K562 (cell line): ENCODE results near the gene POLR1B. TPM values are rescaled to one million over a fixed set of nuclear protein-coding genes. Genes with fewer than 3 reads are reported as not detected.

Source experiments
- CBFA2T2 ChIP-seq: fragments of 450-650 bp; conservative IDR thresholded peaks from 2 replicates; pipeline ENCODE4 v1.6.1; 2017; ENCODE audit warnings: mild to moderate bottlenecking
- CREB5 ChIP-seq: fragments of 250-450 bp; sonication (Bioruptor Pico); IDR thresholded peaks from 2 replicates; pipeline ENCODE4 v1.5.0; 2020; ENCODE audit warnings: mild to moderate bottlenecking
- ERF ChIP-seq: fragments of 450-650 bp; formaldehyde crosslinking; IDR thresholded peaks from 2 replicates; pipeline ENCODE4 v1.4.0; 2020; ENCODE audit warnings: mild to moderate bottlenecking, mixed read lengths
- HNRNPK ChIP-seq: fragments of 200-400 bp; formaldehyde crosslinking; IDR thresholded peaks from one replicate; pipeline ENCODE4 v1.6.1; 2018; ENCODE audit warnings: mild to moderate bottlenecking, low read depth, low read length; ENCODE audit not compliant: poor library complexity, severe bottlenecking
- MTF1 ChIP-seq: fragments of 250-450 bp; sonication (Bioruptor Pico); IDR thresholded peaks from 2 replicates; pipeline ENCODE4 v1.9.0; 2021; ENCODE audit warnings: moderate library complexity, mild to moderate bottlenecking, inconsistent platforms, borderline replicate concordance
- NR2C2 ChIP-seq, 2 experiments: fragments of 200-800 bp in 1 of 2; sonication (Bioruptor generic) in 1 of 2; sonication (generic) in 1 of 2; formaldehyde crosslinking in 1 of 2; IDR thresholded peaks; 2 replicates each; pipeline versions ENCODE4 v1.6.1 to v1.8.0; 2016 to 2022; ENCODE audit warnings: mild to moderate bottlenecking in 1 of 2, missing compliant biosample characterization in 1 of 2, missing genetic modification characterization in 1 of 2, missing genetic modification reagents in 1 of 2
- PRDM10 ChIP-seq: fragments of 450-650 bp; IDR thresholded peaks from 2 replicates; pipeline ENCODE4 v1.6.1; 2018; ENCODE audit not compliant: partially characterized antibody
- PYGO2 ChIP-seq: fragments of 450-650 bp; IDR thresholded peaks from 2 replicates; pipeline ENCODE4 v1.6.1; 2016; ENCODE audit warnings: mild to moderate bottlenecking, missing genetic modification characterization, moderate library complexity, missing compliant biosample characterization
- SMAD4 ChIP-seq: fragments of 250-450 bp; sonication (Bioruptor Pico); conservative IDR thresholded peaks from 2 replicates; pipeline ENCODE4 v1.8.0; 2021; ENCODE audit warnings: inconsistent platforms, mild to moderate bottlenecking, moderate library complexity
- WHSC1 ChIP-seq: IDR thresholded peaks from one replicate; pipeline ENCODE4 v1.6.1; 2012; ENCODE audit warnings: low read length, control low read depth, inconsistent platforms
- ZBTB40 ChIP-seq, 2 experiments: fragments of 450-650 bp in 1 of 2; sonication (generic) in 1 of 2; formaldehyde crosslinking in 1 of 2; IDR thresholded peaks; 2 replicates each; pipeline versions ENCODE4 v1.7.1 to v1.9.0; 2016 to 2022; ENCODE audit warnings: inconsistent platforms in 1 of 2, mild to moderate bottlenecking in 1 of 2, missing genetic modification reagents in 1 of 2
- ZNF316 ChIP-seq: fragments of 450-650 bp; IDR thresholded peaks from 2 replicates; pipeline ENCODE4 v1.6.1; 2016
- polyA plus RNA-seq, 8 experiments: library from polyadenylated mRNA; depleted of rRNA in 4 of 8; stranded (reverse) in 5 of 8; unstranded in 3 of 8; fragments of >200 nt; fragmentation: Nextera tagmentation in 2 of 8; fragmentation: Illumina TruSeq in 1 of 8; extraction: Ambion mirVana in 2 of 8; extraction: Trizol in 1 of 8; gene quantifications; 2 replicates each; pipeline versions ENCODE4 v1.2.1 to v1.2.3, GENCODE V29; 2011 to 2014; ENCODE audit warnings: inconsistent platforms in 1 of 8, missing spikeins in 1 of 8
- total RNA-seq, 7 experiments: library from RNA; depleted of rRNA in 6 of 7; stranded (reverse); fragments of >200 nt in 6 of 7; fragmentation: Illumina TruSeq in 2 of 7; extraction: Trizol in 2 of 7; gene quantifications; 2 replicates each; pipeline versions ENCODE4 v1.2.1 to v1.2.3, GENCODE V29; 2011 to 2021; ENCODE audit warnings: low replicate concordance in 1 of 7

The POLR1B gene
- total and polyA plus RNA-seq, 9 of the 15 experiments (the other 6 are each of a cell fraction or from before 2014, with no cell fraction given): 19.8 to 55.1 (median 40.2) TPM

- TF ChIP-seq ZNF316 (peak; percentile 52; the same call in 1 of the 2 replicates), SMAD4 (CRISPR knock-in tag) (0 out of 2 replicates have a peak, but pooled peaks have one; percentile 20), CREB5 (CRISPR knock-in tag) (no peak), CBFA2T2 (no peak), ERF (CRISPR knock-in tag) (no peak), ZBTB40 (IDR thresholded peaks at IDR 0.05) (no peak), ZBTB40 (CRISPR knock-in tag; IDR thresholded peaks at IDR 0.05) (no peak), PYGO2 (tag) (peak; percentile 22; the same call in 1 of the 2 replicates), WHSC1 (no peak), HNRNPK (no peak), MTF1 (CRISPR knock-in tag) (no peak), NR2C2 (CRISPR knock-in tag; IDR thresholded peaks at IDR 0.05) (no peak), NR2C2 (tag; IDR thresholded peaks at IDR 0.05) (no peak), PRDM10 (no peak)
These were observed 65.6 kb downstream of the POLR1B start (continued) for GRCh38 chr2:112607680-112608438.
